ENCODE measurements around the gene CIROP.

DNA sequence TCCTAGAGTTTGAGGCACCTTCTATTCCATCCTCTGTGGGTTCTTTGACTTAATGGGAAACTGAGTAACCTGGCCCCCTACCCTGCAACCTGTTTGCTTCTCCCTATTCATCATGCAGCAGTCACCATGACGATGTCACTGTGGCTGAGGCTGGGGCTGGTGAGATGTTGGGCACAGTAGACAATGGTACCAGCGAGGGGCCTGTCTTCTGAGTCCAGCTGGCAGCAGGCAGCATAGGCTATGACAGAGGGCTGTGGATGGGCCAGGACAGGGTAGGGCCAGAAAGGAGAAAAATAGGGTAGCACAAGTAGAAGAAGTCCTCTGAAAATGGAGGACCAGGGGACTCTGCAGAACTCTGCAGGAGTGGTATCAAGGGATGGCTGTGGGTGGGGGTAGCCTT, 2.0 kb downstream of the CIROP start:
- TF ChIP-seq POLR2A (IDR thresholded peaks at IDR 0.05): no peak
- TF ChIP-seq, protein P1, sequence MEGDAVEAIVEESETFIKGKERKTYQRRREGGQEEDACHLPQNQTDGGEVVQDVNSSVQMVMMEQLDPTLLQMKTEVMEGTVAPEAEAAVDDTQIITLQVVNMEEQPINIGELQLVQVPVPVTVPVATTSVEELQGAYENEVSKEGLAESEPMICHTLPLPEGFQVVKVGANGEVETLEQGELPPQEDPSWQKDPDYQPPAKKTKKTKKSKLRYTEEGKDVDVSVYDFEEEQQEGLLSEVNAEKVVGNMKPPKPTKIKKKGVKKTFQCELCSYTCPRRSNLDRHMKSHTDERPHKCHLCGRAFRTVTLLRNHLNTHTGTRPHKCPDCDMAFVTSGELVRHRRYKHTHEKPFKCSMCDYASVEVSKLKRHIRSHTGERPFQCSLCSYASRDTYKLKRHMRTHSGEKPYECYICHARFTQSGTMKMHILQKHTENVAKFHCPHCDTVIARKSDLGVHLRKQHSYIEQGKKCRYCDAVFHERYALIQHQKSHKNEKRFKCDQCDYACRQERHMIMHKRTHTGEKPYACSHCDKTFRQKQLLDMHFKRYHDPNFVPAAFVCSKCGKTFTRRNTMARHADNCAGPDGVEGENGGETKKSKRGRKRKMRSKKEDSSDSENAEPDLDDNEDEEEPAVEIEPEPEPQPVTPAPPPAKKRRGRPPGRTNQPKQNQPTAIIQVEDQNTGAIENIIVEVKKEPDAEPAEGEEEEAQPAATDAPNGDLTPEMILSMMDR (IDR thresholded peaks at IDR 0.05): no peak

Measured in lower leg skin (tissue), 3 donors.